Endothelial cell of umbilical vein (primary cell): ENCODE results near the gene FAM83F.

Experiments
- POLR2AphosphoS5 ChIP-seq: IDR thresholded peaks from 2 replicates; pipeline ENCODE4 v1.6.1; 2012; ENCODE audit warnings: low read depth, mild to moderate bottlenecking, control low read depth, low read length, moderate library complexity; ENCODE audit not compliant: insufficient read depth
- TF ChIP-seq, protein P1 (sequence below), 2 donors: IDR thresholded peaks; 1 replicate in 1 of 2; 2 replicates in 1 of 2; pipeline ENCODE4 v1.5.1; 2011; ENCODE audit warnings: low read length in 2 of 2, mild to moderate bottlenecking in 2 of 2, moderate library complexity in 2 of 2, control low read depth in 1 of 2, inconsistent platforms in 1 of 2, low read depth in 1 of 2; ENCODE audit not compliant: insufficient read depth in 1 of 2; ENCODE audit errors: extremely low read depth in 1 of 2

DNA sequence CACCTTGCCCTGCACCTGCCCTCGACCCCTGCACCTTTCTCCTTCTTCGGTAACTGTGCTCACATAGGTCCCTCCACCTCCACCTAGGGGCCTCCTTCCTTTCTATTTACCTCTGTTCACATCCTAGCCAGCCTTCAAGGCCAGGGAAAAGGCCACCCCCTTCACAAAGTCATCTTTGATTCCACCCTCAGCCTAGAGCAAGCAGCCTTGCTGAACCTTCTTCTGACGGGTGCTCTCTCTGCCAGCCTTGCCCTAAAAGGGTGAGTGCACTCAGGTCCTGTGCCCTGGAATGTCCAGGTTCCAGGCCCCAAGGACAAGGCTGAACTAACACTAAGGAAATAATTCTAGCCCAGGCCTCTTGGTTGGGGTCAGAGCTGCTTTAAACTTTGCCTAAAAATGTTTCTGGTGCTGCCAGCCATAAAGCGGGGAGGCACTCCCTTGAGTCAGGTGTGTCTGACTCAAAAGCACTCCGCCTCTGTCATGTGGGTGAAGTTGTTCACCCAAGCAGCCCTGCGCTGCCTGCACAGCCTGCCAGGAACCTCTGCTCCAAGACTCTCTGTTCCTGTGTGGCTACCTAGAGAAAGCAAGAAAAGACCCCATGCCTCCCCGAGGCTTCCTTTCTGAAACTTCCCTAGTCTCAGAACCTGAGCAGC lies 9.2 kb upstream of the FAM83F start:
- no peak for TF ChIP-seq POLR2AphosphoS5
- TF ChIP-seq, protein P1, sequence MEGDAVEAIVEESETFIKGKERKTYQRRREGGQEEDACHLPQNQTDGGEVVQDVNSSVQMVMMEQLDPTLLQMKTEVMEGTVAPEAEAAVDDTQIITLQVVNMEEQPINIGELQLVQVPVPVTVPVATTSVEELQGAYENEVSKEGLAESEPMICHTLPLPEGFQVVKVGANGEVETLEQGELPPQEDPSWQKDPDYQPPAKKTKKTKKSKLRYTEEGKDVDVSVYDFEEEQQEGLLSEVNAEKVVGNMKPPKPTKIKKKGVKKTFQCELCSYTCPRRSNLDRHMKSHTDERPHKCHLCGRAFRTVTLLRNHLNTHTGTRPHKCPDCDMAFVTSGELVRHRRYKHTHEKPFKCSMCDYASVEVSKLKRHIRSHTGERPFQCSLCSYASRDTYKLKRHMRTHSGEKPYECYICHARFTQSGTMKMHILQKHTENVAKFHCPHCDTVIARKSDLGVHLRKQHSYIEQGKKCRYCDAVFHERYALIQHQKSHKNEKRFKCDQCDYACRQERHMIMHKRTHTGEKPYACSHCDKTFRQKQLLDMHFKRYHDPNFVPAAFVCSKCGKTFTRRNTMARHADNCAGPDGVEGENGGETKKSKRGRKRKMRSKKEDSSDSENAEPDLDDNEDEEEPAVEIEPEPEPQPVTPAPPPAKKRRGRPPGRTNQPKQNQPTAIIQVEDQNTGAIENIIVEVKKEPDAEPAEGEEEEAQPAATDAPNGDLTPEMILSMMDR (IDR thresholded peaks at IDR 0.05; ENCODE audit: extremely low read depth in 1 of 2, insufficient read depth in 1 of 2, low read depth in 1 of 2, low read length in 2 of 2) = no peak
